NOMO-1 (cell line): ENCODE measurements around the gene ZNF420.
A peak's percentile ranks its signal among the peaks of the same experiment; 100 is the strongest.

ENCODE experiments used
- DNase-seq, 2 experiments: peaks; one replicate each; lab custom pipeline; 2025; ENCODE audit not compliant: unreplicated experiment in 2 of 2; lab: John Stamatoyannopoulos, UW

ZNF420 gene

GRCh38 chr19:37136111-37136510 lies 57.9 kb downstream of the ZNF420 start:
- DNase-seq = no peak

- DNase-seq = no peak
Measured at GRCh38 chr19:37148214-37148613, 70.0 kb downstream of the ZNF420 start.

- no peak for DNase-seq
Measured at GRCh38 chr19:37160153-37160552, 81.9 kb downstream of the ZNF420 start.

GRCh38 chr19:37165635-37166034 lies 87.4 kb downstream of the ZNF420 start:
- no peak for DNase-seq

GRCh38 chr19:37172368-37173366 lies 94.4 kb downstream of the ZNF420 start, which contains the start of gene ZNF585A:
TSS of gene ZNF585A (minus strand) at chr19:37172695. CDS start at chr19:37169910, 2,785 bp downstream.
- peak; percentile 93 to 98 for DNase-seq
